DLD1 (cell line): ENCODE results near the gene PRRT4.

ENCODE experiments used
- in situ Hi-C: cut with HindIII; loops from 2 replicates; pipeline ENCODE4 v1.10.0; 2017; ENCODE audit warnings: low sequenced_read_pairs

Gene PRRT4

GRCh38 chr7:128303643-128304042, 57.8 kb downstream of the PRRT4 start:
- in situ Hi-C loops = no loop called here

DNA sequence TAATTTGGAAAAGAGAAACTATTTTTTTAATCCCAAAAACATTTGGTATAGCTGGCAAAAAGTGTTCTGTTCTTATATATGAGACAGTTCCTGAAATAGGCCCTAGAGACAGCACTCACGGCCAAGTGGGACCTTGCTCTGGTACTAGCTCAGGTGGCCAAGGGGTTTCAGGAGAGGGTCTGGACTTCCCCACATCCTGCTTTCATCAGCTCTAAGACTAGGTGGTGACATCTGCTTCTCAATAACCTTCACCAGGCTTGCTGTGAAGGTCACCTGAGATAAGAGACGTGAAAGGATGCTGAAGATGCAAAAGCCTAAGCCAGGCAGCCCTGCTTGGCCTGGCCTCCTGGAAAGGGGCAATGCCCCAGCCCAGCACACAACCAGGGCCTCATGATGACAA, 58.4 kb downstream of the PRRT4 start:
- in situ Hi-C loops = no loop called here

DNA sequence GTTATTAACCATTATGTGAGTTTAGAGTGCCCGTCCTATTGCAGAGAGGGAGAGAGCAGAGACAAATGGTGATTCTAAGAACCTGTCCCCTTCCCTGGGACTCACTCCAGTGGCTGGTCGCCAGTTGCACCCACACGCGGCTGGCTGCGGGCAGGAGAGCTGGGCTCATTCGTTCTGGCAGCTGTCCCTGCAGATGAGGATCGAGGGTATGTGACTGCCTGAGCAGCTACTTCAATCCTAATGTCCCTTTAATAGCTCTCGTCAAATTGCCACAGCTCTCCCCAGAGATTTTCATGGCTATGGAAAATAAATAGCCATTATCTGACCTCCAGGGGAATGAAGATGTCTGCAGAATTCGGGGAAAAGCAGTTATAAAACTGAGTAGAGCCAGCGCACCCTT, 59.4 kb downstream of the PRRT4 start:
- in situ Hi-C loops = no loop called here
